MM.1S (cell line): ENCODE data around the gene LLPH.

Experiments
- CTCF ChIP-seq: fragments of 300-600 bp; sonication (generic); IDR thresholded peaks from 2 replicates; pipeline ENCODE4 v1.5.1; 2016; ENCODE audit warnings: antibody characterized with exemption, low read length, mixed read lengths
- EZH2 ChIP-seq: fragments of 300-600 bp; sonication (generic); optimal IDR thresholded peaks from 2 replicates; pipeline ENCODE3; 2017; ENCODE audit warnings: low read depth, mild to moderate bottlenecking, antibody characterized with exemption, low read length, mixed read lengths

GRCh38 chr12:66120477-66120876 lies 10.1 kb downstream of the LLPH start:
- TF ChIP-seq CTCF: no peak
- no peak for TF ChIP-seq EZH2
